NCI-H82 (cell line): ENCODE measurements around the gene BCCIP.

Experiments
- DNase-seq: peaks from one replicate; lab custom pipeline; 2025; lab: John Stamatoyannopoulos, UW

Gene BCCIP

GRCh38 chr10:125797994-125798662 lies 25.2 kb upstream of the BCCIP start:
- DNase-seq = no peak

- DNase-seq = no peak
These were observed 23.7 kb upstream of the BCCIP start for GRCh38 chr10:125799451-125800182.

GRCh38 chr10:125801574-125801973 lies 21.8 kb upstream of the BCCIP start:
- no peak for DNase-seq

GRCh38 chr10:125802131-125802530 lies 21.2 kb upstream of the BCCIP start:
- no peak for DNase-seq

GRCh38 chr10:125802739-125803138 lies 20.6 kb upstream of the BCCIP start:
- DNase-seq = no peak

- no peak for DNase-seq
These were observed 15.3 kb upstream of the BCCIP start for GRCh38 chr10:125808047-125808446.

- DNase-seq = peak; percentile 92
These were observed 12.1 kb upstream of the BCCIP start for GRCh38 chr10:125811251-125811650.

- DNase-seq = no peak
These were observed 11.1 kb upstream of the BCCIP start for GRCh38 chr10:125812128-125812750.

GRCh38 chr10:125815764-125816163 lies 7.6 kb upstream of the BCCIP start:
- no peak for DNase-seq

- no peak for DNase-seq
These were observed 6.8 kb upstream of the BCCIP start for GRCh38 chr10:125816548-125816947.

- no peak for DNase-seq
These were observed 5.9 kb upstream of the BCCIP start for GRCh38 chr10:125817337-125817946.

- DNase-seq = no peak
These were observed 2.6 kb upstream of the BCCIP start for GRCh38 chr10:125820701-125821100.

GRCh38 chr10:125823663-125824251 lies 411 bp downstream of the BCCIP start:
- DNase-seq = peak; percentile 38

- DNase-seq = peak; percentile 22
These were observed 1.4 kb downstream of the BCCIP start for GRCh38 chr10:125824736-125825135.

GRCh38 chr10:125827133-125827532 lies 3.8 kb downstream of the BCCIP start:
- no peak for DNase-seq

GRCh38 chr10:125828311-125828710 lies 5.0 kb downstream of the BCCIP start:
- DNase-seq = no peak

- DNase-seq = no peak
These were observed 13.4 kb downstream of the BCCIP start for GRCh38 chr10:125836746-125837145.

- DNase-seq = no peak
These were observed 15.6 kb downstream of the BCCIP start for GRCh38 chr10:125838802-125839575.

- DNase-seq = no peak
These were observed 17.1 kb downstream of the BCCIP start for GRCh38 chr10:125840406-125840805.

GRCh38 chr10:125840955-125841354 lies 17.6 kb downstream of the BCCIP start:
- DNase-seq = no peak

- no peak for DNase-seq
These were observed 20.4 kb downstream of the BCCIP start for GRCh38 chr10:125843603-125844329.
